ENCODE results near the gene PRR12.

DNA sequence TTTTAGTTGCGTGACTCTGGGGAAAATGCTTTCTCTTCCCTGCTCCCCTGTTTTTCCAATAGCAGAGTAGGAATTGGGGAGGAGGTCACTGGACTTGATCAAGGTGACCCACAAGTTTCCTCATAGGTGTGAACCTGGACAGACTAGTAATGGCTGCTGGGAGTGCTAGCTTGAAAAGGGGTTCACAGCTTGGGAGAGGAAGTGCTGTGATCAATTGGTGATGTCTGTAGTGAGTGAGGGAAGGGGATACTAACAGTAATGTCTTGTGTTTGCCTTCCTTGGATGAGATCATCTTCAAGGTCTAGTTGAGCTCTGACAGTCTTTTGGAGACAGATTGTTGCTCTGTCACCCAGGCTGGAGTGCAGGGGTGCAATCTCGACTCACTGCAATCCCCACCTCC is 76.5 kb downstream of the PRR12 start:
- TF ChIP-seq POLR2A (IDR thresholded peaks at IDR 0.05) (no peak), POLR2AphosphoS5 (IDR thresholded peaks at IDR 0.05) (no peak)
- TF ChIP-seq, protein P1, sequence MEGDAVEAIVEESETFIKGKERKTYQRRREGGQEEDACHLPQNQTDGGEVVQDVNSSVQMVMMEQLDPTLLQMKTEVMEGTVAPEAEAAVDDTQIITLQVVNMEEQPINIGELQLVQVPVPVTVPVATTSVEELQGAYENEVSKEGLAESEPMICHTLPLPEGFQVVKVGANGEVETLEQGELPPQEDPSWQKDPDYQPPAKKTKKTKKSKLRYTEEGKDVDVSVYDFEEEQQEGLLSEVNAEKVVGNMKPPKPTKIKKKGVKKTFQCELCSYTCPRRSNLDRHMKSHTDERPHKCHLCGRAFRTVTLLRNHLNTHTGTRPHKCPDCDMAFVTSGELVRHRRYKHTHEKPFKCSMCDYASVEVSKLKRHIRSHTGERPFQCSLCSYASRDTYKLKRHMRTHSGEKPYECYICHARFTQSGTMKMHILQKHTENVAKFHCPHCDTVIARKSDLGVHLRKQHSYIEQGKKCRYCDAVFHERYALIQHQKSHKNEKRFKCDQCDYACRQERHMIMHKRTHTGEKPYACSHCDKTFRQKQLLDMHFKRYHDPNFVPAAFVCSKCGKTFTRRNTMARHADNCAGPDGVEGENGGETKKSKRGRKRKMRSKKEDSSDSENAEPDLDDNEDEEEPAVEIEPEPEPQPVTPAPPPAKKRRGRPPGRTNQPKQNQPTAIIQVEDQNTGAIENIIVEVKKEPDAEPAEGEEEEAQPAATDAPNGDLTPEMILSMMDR (IDR thresholded peaks at IDR 0.05 in 8 of 11, conservative IDR thresholded peaks at IDR 0.05 in 3 of 11), result no peak
